Uterus (tissue), 2 donors: Measurements from ENCODE around the gene PCYOX1L.

Source experiments
- CTCF ChIP-seq, 4 experiments: fragments of 200-600 bp in 2 of 4; fragments of 450-650 bp in 2 of 4; sonication (generic) in 2 of 4; IDR thresholded peaks; one replicate each; pipeline ENCODE4 v1.5.1; 2016 to 2019; ENCODE audit warnings: antibody characterized with exemption in 4 of 4, mild to moderate bottlenecking in 2 of 4, moderate library complexity in 1 of 4
- POLR2A ChIP-seq, 2 donors: fragments of 450-650 bp; IDR thresholded peaks; one replicate each; pipeline ENCODE4 v1.6.1; 2016; ENCODE audit warnings: antibody characterized with exemption in 2 of 2, mild to moderate bottlenecking in 1 of 2, moderate library complexity in 1 of 2

GRCh38 chr5:149416987-149417710 lies 59.3 kb downstream of the PCYOX1L start:
- TF ChIP-seq CTCF (IDR thresholded peaks at IDR 0.05) (peak in 1 of 4 experiments; percentile 17), POLR2A (IDR thresholded peaks at IDR 0.05) (peak in 1 of 2 donors; percentile 7)
